T-helper 1 cell treated with Interleukin-12 subunit alpha and Interleukin-12 subunit beta and Interleukin-4 antibody, amounts not matched to agents 30 ng/mL and 1 ng/mL, for 36 hours (primary cell): ENCODE results near the gene MYO1B. TPM values are rescaled to one million over a fixed set of nuclear protein-coding genes. Genes with fewer than 3 reads are reported as not detected.

ENCODE experiments used
- intact Hi-C: fragments of 100-400 bp; cut with micrococcal nuclease; formaldehyde crosslinking; loops from one replicate; pipeline ENCODE4 v1.15.1; 2024
- total RNA-seq: library from RNA; stranded (reverse); gene quantifications from 2 replicates; pipeline ENCODE4 v1.2.3, GENCODE V29; 2022

The MYO1B gene
- total RNA-seq, 1 donor from 2014 or later, result 17.6 TPM

- intact Hi-C loops, result no loop called here
Observed at GRCh38 chr2:191296083-191297006, 51.1 kb downstream of the MYO1B start.

DNA sequence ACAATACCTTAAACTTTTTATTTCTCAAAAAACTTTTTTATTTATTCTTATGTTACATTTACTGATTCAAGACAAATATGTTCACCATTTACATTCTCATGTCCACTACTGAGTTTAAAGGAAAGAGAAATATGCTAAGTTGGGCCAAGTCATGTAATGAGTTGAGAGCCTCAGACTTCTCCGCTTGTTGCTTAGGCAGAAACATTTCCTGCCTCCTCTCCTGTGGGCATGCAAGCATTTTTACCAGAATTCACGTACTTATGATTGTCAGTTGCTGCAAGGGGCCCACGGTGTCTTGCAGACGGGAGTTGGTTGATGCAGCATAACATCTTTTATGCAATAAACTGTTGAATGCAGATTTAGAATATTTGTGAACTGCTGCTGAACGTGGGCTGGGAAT, 51.8 kb downstream of the MYO1B start:
- intact Hi-C loops, result no loop called here

DNA sequence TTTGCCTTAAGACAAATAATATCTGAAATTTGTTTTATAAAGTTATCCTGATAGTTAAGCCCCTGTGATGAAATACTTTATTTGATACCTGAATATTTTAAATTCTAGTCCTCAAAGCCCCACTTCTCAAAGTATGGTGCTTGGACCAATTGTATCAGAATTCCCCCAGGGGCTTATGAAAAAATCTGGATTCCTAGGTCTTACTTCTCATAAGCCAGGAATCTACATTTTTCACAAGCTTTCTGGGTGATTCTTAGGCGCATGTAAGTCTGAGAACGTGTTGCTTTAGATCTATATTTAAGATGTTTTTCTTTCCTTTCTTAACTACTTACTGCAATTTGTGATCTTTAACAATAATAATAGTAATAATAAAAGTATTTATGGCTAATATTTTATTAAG, 53.1 kb downstream of the MYO1B start:
- intact Hi-C loops, result no loop called here

- intact Hi-C loops, result no loop called here
Observed at GRCh38 chr2:191299010-191299409, 53.8 kb downstream of the MYO1B start.

DNA sequence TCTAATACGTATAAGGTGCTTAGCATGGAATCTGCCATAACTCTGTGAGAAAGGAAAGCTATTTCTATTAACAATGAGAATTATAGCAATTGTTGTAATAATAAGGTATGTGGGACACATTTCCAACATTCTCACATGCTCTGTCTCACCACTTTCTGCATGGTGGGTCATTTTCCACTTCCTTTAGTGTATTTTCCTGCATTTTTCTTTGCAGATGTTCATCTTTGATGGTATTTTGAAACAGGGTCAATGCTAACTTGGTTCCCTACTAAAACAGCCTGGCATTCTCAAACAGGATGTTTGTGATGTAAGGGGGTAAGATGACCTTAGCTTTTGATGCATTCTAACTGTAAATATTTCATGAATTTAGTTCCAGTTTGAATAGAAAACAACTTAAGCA, 54.7 kb downstream of the MYO1B start:
- intact Hi-C loops, result no loop called here

DNA sequence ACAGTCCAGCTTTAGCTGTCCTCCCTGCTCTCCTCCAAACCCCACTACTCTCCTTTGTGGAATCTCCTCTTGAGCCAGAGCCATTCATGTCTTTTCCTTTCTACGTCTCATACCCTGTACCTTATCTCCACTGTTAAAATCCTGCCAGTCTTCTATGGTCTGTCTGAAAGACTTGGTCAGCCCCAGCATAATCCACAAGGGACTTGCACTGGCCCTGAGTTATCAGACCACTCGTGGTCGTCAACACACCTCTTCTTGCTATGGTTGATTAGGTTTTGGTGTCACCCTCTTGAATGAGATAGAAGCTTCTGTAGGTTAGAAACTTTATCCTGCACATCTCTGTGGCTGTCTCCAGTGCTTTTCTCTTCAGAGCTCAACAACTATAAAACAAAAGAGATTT, 56.8 kb downstream of the MYO1B start:
- intact Hi-C loops, result loop anchor here (1.0 to 2.0 kb wide), 3 partner anchors 57 to 250 kb away; partner anchors contain the start of gene MYO1B

DNA sequence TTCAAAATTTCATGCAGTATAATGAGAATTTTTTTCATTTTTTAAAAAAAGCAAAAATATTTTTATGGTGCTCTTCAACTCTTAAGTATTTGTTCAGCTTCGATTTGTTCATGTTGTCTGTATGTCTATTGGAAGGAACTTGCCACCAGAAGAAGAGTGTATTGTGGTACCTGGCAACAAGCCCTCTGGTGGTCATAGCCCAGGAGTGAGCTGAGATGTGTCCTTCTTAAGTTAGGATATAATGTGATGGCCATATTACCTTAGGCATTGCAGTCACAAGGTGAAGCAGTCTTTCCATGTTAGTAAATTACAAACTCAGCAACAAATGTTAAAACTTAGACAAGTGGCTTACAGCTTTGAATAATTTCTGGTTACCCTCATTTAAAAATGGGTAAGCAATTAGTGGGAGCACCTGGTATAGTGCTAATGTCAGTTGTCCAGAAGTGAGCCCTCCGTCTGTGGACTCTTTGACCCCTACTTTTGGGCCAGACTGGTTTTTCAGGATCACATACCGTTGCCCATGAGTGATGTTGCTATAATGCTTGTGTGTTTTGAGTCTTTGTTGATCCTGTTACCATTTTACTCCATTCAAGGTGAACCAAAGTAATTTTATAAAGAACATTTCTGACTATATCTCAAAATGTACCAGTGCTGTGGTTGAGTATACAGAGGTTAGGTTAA, 57.4 kb downstream of the MYO1B start:
- intact Hi-C loops, result loop anchor here (1.0 to 2.0 kb wide), 3 partner anchors 58 to 250 kb away; partner anchors contain the start of gene MYO1B

DNA sequence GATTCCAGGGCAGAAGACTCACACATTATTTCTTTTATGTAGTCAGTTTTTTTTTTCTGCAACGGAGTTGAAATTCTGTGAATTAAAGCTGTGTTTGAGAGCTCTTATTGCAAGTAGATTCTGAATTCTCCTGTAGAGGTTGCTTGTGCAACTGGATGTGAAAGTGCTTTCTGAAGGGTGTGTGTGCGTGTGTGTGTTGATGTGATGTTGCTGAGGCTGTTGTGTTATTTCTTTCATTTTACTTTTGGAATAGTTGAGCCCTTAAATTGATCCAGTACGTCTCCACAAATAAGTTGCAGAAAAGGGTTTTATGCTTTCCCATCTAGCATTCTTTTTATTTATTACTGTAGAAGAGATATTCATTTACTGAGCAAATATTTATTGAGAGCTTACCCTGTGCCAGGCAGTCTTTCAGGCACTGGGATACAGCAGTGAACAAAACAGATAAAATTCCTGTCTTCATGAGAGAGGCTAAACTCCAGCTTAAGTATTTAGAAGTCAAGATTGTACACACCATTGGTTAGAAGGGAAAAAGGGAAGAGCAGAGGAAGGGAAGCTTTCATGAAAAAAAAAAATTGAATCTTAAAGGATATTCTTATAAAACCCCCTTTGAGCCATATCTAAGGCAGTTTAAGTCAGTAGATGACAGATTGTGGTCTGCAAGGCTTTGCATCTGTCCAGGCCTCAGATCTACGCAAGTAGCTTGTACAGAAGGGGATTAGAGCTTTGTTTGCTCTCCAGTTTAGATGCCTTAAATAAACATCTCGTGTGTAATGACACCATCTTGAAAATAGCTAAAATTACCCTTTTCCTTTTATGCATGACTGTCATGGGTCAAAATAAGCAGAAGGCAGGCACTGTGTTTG, 58.2 kb downstream of the MYO1B start:
- intact Hi-C loops, result loop anchor here (2.0 kb wide), 1 partner anchor 59 kb away; the partner anchor contains the start of gene MYO1B

- intact Hi-C loops, result no loop called here
Observed at GRCh38 chr2:191304939-191305875, 60.0 kb downstream of the MYO1B start.

DNA sequence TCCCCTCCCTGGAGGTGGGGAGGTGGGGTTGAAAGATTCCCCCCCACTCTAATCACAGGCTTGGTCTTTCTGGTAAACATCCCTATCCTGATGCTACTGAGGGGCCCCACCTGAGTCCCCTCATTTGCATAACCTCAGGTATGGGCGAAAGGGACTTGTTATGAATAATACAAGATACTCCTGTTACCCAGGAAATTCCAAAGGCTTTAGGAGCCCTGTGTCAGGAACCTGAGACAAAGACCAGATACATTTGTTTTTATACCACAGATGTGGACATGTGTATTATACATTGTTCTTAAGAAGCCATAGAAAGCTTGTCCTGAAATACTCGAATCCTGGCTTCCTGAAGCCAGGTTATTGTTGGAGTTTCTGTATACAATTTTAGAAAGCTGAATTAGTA, 62.8 kb downstream of the MYO1B start:
- intact Hi-C loops, result no loop called here

GRCh38 chr2:191311156-191311555, 66.0 kb downstream of the MYO1B start:
- intact Hi-C loops, result no loop called here

GRCh38 chr2:191311627-191312026, 66.4 kb downstream of the MYO1B start:
- intact Hi-C loops, result no loop called here

- intact Hi-C loops, result no loop called here
Observed at GRCh38 chr2:191312163-191312562, 67.0 kb downstream of the MYO1B start.

GRCh38 chr2:191312662-191313061, 67.5 kb downstream of the MYO1B start:
- intact Hi-C loops, result no loop called here

- intact Hi-C loops, result no loop called here
Observed at GRCh38 chr2:191314697-191315364, 69.6 kb downstream of the MYO1B start.

DNA sequence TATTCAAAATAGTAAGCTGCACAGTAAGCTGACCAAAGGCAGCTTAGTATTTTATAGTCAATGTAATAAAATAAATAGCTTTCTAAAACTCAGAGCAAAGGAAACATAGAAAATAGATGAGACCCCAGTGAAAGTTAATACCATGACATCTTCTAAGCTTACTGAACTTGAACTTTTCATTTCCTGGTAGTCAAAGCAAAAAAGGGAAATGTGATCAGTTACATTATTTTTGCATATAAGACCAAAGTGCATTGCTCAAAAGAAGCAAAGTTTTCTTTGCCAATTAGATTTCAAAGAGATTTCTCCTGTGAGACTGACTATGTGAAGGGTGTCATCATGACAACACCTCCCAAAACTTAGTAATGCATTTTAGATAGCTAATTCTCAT, 70.2 kb downstream of the MYO1B start:
- intact Hi-C loops, result no loop called here

GRCh38 chr2:191316246-191316994, 71.2 kb downstream of the MYO1B start:
- intact Hi-C loops, result no loop called here

GRCh38 chr2:191318037-191318728, 73.0 kb downstream of the MYO1B start:
- intact Hi-C loops, result no loop called here

GRCh38 chr2:191318729-191319078, 73.5 kb downstream of the MYO1B start:
- intact Hi-C loops, result no loop called here
